Retina (tissue), 1 donor: ENCODE measurements around the gene CEP85L.
A peak's percentile ranks its signal among the peaks of the same experiment; 100 is the strongest.

Source experiments
- DNase-seq: peaks from one replicate; pipeline ENCODE4 v3.0.0-alpha.2; 2016

Gene CEP85L

DNA sequence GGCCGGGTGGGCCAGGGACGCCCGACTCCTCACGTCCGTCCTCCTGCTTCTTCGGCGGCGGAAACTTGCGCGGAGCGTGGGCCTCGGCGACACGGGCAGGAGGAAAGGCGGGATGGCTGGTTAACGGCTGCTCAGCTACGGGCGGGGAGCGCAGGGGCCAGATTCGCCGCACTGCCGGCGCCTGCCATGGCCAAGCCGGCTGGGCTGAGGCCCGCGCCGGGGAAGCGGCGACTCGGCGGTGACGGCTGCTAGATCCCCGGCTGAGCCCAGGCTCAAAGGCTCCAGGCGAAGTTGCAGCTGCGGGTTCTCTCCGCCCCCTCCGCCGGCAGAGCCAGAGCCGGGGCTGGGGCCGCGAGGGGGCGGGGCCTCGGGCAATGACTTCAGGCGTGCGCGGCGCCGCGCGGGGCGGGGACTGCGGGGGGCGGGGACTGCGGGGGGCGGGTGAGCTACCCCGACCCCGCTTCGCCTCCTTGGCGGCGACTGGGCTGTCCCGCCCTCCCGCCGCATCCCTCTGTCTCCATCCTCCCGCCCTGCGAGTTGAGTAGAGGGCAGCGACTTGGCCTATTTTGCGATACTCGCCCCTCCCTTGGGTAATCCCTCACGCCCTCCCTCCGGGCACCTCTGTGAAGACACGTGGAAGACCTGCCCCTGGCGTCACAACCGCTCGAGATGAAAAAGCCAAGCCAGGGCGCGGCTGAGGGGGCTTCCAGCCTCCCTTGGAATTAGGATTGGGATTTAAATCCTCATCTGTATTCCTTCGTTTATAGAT is at the start of gene CEP85L:
Gene CEP85L (minus strand): TSS at position 310 of the 769 bp plus-strand sequence. CDS start 322 bp downstream, outside the sequence.
- DNase-seq: peak; percentile 94

DNA sequence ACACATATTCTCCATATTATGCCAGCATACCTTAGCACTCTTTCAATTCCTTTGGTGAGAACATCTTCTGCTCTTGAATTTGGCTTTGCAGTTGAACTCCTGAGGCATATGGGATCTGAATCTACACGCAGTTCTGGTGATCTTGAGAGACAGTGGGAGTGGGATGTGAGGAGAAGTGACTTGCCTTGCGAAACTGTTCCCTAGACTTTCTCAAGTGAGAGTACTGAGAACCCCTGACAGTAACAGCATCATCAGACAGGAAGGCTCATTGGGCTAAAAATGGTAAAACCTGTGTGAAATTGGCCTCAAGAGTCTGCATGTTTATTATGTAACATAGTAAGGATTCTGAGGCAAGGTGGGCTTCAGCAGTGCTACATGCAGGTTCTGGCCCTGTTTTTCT is 49.1 kb upstream of the CEP85L start:
- DNase-seq: no peak

DNA sequence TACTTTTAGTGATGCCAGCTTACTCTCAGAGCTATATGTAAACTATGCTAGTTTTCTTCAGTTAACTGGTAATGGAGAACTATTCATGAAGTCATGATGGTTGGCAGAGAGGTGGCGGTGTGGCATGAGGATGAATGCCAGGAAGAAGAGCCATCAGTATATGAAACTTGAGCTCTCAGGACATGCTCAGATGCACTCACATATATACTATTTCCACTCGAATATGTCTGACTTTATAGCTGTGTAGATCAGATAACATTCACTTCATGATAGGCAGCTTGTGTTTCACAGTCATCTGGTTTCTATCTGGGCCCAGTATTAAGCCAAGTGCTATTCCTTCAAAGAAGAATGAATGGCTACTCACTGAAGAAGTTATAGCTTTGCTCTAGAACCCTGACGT is 46.2 kb upstream of the CEP85L start:
- DNase-seq: no peak

DNA sequence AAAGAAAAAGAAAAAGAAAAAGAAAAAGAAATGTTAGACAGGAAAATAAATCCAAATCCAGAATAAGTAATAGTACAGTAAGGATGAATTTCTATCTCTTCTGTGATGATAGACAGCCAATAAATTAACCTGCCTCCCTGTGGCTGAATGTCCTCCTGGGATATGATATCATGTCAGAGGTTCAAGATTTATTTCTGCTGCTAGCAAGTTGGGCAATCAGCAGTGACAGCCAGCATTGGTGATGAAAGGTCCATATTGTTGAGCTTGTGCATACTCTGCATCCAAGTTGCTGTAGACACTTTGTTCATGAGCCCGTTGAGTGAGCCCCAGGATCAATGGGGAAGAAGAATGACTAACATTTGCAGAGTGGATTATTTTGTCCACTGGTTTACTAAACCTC is 44.9 kb upstream of the CEP85L start:
- no peak for DNase-seq

DNA sequence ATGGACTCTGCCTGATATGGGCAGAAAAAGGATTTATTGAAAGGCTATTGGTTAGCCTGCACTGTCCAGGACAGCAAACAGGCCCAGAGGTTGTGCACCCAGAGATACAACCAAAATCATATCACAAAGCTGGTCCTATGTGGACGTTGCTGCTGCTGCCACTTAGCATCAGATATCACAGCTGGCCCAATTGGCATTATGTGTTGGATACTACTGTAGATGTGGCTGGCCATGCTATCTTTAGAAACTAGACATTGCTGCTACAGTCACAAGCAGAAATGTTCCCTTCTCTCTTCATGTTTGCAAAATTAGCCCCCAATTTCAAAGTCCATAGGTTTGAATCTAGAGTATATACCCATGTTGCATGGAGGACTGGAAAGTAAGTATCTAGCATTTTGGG is 42.2 kb upstream of the CEP85L start:
- no peak for DNase-seq

DNA sequence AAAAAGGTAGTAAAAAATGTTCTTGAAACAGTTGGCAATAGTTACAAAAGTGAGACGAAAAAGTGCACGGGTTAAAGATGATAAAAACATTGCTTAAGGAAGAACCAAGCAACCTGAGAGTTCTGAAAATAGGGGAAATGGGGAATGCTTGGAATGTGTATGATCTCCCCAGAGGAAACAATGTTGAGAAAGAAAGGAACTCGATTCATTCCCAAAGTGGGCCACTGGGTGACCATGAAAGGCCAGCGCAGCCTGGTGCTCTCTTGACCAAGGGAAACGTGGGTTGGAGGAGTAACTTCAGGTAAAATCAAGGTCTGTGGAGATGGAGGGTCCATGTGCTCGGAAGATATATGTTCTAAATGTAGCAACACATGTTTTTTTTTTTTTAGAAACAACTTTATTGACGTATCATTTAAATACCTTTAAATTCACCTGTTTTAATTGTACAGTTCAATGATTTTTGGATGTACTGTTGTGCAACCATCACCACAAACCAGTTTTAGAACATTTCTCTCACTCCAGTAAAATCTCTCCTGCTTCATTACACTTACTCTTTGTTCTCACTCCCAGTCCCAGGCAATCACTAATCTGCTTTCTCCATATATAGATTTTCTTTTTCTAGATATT is 34.5 kb upstream of the CEP85L start:
- no peak for DNase-seq

DNA sequence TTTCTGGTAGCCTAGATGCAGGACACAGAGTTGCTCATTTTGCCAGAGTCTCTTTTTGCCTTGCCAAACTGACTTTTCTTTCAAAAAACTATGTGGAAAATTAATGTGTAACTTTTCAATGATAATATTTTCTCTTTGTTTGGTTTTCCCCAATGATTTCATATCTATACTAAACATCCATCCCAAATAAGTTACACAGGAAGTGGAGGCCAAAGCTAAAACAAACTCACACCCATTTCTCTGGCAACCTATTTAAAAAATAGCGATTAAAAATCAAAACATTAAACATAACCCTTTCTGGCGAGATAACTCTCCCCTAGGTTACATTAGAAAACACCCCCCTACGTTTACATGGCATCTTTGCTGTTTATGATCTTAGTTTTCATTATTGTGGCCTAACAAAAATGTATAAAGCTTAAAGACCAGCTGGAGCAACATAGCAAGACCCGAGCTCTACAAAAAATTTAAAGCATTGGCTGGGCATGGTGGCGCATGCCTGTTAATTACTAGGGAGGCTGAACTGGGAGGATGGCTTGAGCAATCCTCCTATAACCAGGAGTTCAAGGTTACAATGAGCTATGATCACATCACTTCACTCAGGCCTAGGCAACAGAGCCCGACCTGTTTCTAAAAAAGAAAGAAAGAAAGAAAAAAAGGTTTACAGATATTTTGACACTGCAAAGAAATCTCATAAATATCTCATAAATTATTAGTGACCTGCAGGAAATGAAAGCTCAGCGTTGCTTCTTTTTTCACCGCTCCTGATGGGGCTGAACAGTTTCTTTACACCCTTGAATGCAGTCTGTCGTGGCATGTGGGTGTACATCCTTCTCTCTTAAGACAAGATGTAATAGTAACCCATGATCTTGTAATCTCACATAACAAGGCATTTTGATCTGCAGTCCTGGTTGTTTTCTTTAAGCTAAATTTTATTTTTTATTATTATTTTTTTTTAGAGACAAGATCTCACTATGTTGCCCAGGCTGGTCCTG is 32.8 kb upstream of the CEP85L start:
- no peak for DNase-seq

DNA sequence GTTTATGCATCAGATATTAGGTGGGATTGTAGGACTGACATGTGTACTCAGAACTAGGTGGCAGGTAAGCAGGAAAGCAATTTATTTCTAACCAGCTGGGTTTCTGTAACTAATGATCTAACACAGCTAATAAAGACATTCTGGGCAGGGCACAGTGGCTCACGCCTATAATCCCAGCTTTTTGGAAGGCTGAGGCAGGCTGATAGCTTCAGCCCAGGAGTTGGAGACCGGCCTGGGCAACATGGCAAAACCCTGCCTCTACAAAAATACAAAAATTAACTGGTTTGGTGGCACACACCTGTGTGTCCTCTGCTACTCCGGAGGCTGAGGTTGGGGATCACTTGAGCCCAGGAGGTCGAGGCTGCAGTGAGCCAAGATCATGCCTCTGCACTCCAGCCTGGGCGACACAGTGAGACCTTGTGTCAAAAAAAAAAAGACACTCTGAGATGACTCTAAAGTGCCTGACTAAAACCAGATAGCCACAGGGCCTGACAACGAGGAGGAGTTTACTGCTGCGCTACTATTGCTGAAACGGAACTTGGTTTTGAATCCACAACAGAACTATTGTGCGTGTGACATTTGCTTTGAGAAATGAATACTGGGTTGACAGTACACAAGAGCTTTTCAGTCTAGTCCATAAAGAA is 29.2 kb upstream of the CEP85L start:
- no peak for DNase-seq

DNA sequence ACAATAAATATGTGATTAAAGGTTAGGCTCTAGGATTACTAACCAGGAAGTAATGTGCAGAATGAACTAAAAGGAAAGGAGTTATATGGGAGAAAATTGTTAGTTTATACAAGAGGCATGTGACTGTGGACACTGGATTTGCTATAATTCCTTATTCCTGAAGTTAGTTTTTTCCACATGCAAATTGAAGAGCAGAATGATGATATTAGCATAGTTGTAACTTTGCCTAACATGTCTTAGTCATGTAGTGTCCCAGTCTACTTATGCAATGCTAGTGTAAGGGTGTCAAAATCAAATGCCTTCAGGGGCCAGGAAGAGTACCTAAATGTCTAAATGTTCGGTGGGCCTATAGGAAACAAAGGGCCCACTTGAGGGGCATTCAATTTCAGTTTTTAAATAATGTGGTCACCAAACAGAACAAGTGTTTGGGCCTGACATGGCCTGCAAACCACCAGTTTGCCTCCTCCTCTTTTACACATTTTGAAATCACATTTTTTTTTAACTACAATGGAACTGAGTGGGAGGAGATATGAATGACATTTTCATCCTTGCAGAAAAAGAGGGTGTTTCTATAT is 28.0 kb upstream of the CEP85L start:
- no peak for DNase-seq

DNA sequence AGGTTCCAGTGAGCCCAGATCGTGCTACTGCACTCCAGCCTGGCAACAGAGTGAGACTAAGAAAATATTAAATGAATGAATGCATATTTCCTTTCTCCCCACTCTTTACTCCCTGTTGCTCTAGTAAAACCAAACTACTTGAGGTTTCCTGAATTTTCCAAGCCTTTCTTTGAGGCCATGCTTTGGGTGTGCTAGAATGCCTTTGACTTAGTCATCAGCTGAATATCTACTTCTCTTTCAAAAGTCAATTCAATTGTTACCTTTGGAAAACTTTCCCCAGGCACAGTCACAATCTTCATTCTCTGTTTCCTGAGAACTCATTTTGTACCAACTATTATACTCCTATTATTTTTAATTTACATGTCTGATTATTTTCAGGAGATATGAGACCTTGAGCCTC is 27.5 kb upstream of the CEP85L start:
- no peak for DNase-seq

DNA sequence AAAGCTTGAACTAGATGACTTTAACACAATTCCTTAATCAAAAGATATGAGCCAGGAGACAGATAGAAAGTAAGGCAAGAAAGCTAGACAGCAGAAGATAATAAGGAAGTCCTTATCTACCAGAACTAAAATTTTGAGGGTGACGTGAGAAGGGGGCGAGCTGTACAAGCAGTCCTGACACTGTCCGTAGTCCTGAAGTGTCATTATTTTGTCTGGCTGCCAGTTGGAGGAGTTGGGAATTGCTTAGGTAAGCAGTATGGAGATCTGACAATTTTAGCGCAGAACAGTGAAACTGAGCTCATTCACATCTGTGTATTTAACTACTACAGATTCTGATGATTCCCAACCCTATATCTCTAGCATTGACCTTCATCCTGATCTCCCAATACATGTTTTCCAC is 25.8 kb upstream of the CEP85L start:
- no peak for DNase-seq

DNA sequence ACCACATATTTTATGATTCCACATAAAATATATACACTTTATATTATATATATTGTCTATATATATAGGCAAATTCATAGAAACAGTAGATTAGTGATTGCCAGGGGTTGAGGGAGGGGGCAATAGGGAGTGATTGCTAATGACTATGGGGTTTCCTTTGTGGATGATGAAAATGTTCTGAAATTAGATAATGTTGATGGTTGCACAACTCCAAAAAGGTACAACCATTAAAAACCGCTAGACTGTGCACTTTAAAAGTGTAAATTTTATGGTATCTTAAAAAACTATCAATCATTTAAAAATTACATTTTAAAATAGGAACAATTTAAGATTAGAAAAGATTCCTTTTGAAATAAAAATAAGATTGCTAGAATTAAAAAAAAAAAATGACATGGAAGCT is 23.8 kb upstream of the CEP85L start:
- DNase-seq: no peak

DNA sequence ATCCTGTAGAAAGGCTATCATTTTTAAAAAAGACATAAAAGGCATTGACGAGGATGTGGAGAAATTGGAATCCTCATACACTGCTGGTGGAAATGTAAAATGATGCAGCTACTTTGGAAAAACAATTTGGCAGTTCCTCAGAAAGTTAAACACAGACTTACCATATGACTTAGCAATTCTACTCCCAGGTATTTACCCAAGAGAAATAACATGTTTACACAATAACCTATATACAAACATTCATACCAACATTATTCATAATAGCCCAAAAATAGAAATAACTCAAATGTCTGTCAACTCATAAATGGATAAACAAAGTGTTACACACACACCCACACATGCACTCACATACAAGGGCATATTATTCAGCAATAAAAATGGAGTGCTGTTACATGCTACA is 23.4 kb upstream of the CEP85L start:
- DNase-seq: no peak

DNA sequence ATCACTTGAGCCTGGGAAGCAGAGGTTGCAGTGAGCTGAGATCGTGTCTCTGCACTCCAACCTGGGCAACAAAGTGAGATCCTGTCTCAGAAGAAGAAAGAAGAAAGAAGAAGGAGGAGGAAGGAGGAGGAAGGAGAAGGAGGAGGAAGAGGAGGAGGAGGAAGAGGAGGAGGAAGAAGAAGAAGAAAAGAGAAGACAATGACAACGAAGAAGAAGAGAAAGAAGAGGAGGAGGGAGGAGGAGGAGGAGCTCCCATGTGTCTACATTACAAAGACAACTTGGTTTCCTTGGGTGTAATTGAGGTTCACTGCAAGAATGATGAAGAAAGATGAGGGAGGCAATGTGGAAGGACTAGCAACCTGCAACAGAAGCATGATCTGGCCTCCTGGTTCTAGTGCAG is 21.3 kb upstream of the CEP85L start:
- no peak for DNase-seq

DNA sequence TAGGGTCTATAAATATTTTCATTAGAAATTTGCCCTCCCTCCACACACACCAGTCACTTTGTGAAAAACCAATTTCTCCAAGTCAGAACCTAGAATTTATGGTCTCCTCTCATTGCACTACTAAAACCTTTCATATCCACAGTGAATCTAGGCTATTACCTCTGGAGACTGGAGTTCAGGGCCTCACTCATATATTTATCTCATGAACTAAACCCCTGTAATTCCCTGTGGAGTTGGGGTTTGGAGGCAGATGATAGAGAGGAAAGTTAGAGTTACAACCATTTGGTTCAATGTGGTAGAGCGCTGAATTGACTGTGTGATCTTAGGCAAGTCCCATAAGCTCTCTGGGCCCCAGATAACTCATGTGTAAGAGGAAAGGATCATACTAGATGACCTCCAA is 18.2 kb upstream of the CEP85L start:
- DNase-seq: no peak

DNA sequence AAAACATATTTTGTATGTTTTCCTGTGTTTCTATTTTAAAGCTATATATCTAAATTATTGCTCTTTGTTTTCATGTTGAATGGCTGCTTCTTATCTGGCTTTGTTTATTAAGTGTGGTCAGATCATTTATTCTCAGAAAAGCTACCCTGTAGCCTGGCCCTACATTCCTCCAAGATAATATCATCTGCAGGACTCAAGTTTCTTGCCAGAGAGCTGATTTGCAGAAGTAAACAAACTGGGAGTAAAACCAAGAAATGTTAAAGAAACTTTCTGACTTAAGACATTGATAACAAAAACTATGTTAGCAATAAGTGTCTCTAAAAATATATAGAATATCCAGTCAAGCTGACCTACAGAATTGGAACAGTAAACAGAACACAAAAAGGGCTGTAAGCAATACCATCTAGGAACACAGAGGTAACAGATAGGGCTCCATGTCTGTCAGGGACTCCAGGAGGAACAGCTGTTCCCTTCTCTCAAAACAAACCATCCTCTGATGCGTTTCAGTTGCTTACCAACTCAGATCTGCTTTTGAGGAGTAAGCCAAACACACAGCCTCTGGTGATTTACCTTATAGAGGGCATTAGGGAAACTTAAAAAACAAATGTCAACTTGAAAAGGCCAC is 17.5 kb upstream of the CEP85L start:
- DNase-seq: peak; percentile 14

DNA sequence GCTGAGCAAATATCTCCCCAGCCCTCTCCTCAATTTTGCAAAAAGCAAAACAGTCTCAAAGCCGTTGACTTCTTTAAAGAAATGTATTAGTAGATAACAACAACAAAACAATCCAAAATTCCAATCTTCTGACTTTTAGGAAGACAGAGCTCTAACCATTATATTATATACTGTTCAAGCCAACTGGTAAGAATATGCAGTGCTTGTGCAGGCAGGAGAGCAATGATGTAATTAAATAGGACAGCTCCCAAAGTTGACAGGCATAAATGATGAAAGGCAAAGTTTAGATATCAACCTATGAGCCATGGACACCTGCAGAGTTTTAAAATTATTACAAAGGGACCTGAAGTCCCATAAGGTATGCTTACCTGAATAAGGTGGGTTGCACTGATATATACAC is 16.6 kb upstream of the CEP85L start:
- no peak for DNase-seq

DNA sequence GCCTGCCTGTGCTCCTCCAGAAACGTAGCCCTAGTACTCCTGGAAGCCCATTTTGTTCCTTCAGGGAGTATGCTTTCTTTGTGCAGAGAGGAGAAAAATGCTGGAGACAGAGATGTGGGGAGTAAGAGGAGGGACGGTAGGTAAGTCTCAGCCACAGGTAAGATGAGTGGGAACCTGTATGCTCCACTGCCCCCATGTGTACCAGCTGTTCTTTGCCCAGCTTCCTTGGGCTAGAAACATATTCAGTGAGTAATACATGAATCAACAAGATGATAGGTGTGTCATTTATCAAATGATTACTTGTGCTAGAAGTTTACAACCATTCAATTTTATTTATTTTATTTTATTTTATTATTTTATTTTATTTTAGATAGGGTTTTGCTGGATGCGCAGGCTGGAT is 13.6 kb upstream of the CEP85L start:
- no peak for DNase-seq

DNA sequence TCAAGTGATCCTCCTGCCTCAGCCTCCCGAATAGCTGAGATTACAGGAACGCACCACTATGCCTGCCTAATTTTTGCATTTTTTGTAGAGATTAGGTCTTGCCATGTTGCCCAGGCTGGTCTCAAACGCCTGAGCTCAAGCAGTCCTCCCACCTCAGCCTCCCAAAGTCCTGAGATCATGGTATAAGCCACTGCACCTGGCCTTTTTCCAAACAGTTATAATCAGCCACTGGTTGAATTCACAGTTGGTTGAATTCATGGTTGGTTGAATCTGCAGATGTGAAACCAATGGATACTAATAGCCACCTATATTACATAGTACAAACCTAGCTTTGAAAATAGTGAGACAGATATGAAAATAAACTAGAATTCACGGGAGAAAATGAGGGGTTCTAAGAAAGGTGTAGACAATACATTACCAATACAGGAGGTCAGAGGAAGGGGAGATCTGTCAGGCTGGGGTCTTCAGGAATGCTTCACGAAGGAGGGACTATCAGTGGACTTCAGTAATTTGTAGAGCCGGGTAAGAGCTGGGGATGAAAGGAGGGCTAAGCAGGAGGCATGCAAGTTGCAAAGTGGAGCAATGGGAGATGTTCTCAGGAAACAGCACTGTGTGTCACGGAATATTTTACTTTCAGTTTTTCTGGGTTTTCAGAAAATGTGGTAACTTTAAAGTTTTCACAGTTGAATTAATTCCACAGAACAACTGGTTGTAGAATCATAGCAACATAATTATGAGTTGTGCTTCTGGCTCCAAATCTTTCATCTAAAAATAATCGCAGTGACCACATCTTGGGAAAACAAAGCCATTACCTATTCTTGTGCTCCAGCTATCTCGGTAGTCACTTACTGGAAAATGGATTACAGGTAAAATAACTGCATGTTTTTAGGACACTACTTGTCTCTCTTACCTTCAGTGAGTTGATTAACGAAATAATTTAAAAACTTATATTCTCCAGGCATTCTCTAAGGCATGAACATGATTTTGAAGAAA is 12.9 kb upstream of the CEP85L start:
- no peak for DNase-seq

DNA sequence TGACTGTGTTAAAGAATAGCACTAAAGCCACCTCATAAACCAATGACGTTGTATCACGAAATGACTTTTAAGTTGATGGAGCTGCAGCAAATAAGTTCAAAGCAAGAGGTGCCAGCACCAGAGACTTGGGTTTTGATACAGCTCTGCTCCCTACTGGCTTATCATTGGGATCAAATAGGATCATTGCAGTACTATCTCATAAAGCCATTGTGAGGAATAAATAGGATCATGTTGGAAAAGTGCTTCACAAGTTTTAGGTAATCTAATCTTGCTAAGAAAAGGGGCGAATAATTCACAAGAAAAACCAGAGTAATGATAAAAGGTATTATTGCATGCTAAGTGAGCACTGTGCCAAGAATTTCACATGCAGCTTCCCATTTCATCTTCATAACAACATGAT is 10.4 kb upstream of the CEP85L start:
- no peak for DNase-seq

DNA sequence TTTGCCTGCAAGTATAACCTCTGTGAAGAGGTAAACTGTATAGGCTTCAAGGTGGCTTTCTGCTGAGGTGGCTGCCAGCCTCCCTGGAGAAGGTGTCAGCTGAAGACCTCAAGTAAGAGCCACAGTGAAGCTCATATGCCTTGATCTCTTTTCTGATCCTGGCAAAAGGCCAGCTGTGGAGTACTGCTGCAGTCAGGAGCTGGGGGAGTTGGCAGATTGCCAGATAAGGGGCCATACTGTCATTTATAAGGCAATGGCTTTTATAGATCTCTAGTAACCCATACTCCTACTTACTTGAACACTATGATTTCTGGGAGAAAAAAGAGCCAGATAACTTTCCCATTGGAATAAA is 8.8 kb upstream of the CEP85L start:
- peak; percentile 19 for DNase-seq
